K562 (cell line): ENCODE results near the gene THAP9. TPM values are rescaled to one million over a fixed set of nuclear protein-coding genes. Genes with fewer than 3 reads are reported as not detected.

Experiments
- CBFA2T2 ChIP-seq: fragments of 450-650 bp; conservative IDR thresholded peaks from 2 replicates; pipeline ENCODE4 v1.6.1; 2017; ENCODE audit warnings: mild to moderate bottlenecking
- CXXC5 ChIP-seq: fragments of 250-450 bp; sonication (Bioruptor Pico); IDR thresholded peaks from 2 replicates; pipeline ENCODE4 v1.8.0; 2022; ENCODE audit warnings: inconsistent platforms, mild to moderate bottlenecking, moderate library complexity
- ERF ChIP-seq: fragments of 450-650 bp; formaldehyde crosslinking; IDR thresholded peaks from 2 replicates; pipeline ENCODE4 v1.4.0; 2020; ENCODE audit warnings: mild to moderate bottlenecking, mixed read lengths
- HCFC1 ChIP-seq: IDR thresholded peaks from 2 replicates; pipeline ENCODE4 v1.6.1; 2012; ENCODE audit warnings: low read depth, low read length, improper control_type of control experiment
- KDM5B ChIP-seq: fragments of 200-600 bp; sonication (generic); IDR thresholded peaks from 2 replicates; pipeline ENCODE4 v1.6.1; 2012; ENCODE audit warnings: low read depth, mild to moderate bottlenecking, moderate library complexity, low read length, control low read depth, inconsistent platforms; ENCODE audit not compliant: insufficient replicate concordance
- NCOA1 ChIP-seq: fragments of 450-650 bp; IDR thresholded peaks from 2 replicates; pipeline ENCODE4 v1.6.1; 2016; ENCODE audit warnings: low read depth
- NFYB ChIP-seq: IDR thresholded peaks from 2 replicates; pipeline ENCODE4 v1.6.1; 2011; ENCODE audit warnings: mild to moderate bottlenecking, moderate library complexity; ENCODE audit not compliant: insufficient read length; ENCODE audit errors: extremely low read depth
- NR4A1 ChIP-seq, 2 experiments: fragments of 250-450 bp in 1 of 2; fragments of 450-650 bp in 1 of 2; sonication (Bioruptor Pico) in 1 of 2; IDR thresholded peaks; 2 replicates each; pipeline versions ENCODE4 v1.4.0 to v1.6.1; 2016 to 2020; ENCODE audit warnings: mild to moderate bottlenecking in 2 of 2, missing compliant biosample characterization in 1 of 2, missing genetic modification characterization in 1 of 2, moderate library complexity in 1 of 2
- PCBP1 ChIP-seq: fragments of 200-400 bp; formaldehyde crosslinking; IDR thresholded peaks from 2 replicates; pipeline ENCODE4 v1.6.1; 2018; ENCODE audit warnings: mild to moderate bottlenecking, low read depth, low read length; ENCODE audit not compliant: poor library complexity, severe bottlenecking
- SMARCA4 ChIP-seq: fragments of 450-650 bp; IDR thresholded peaks from 2 replicates; pipeline ENCODE4 v1.6.1; 2016
- SRSF9 ChIP-seq: fragments of 200-400 bp; formaldehyde crosslinking; IDR thresholded peaks from 2 replicates; pipeline ENCODE4 v1.6.1; 2017; ENCODE audit warnings: low read depth, low read length, borderline replicate concordance
- ZNF197 ChIP-seq: fragments of 200-800 bp; sonication (Bioruptor generic); IDR thresholded peaks from 2 replicates; pipeline ENCODE4 v1.6.1; 2016; ENCODE audit warnings: low read depth, missing genetic modification characterization, missing compliant biosample characterization
- ZNF24 ChIP-seq: fragments of 450-650 bp; IDR thresholded peaks from 2 replicates; pipeline ENCODE4 v1.6.1; 2016
- ZNF778 ChIP-seq: fragments of 450-650 bp; formaldehyde crosslinking; IDR thresholded peaks from 2 replicates; pipeline ENCODE4 v1.4.0; 2020; ENCODE audit warnings: mild to moderate bottlenecking, moderate library complexity
- polyA plus RNA-seq, 8 experiments: library from polyadenylated mRNA; depleted of rRNA in 4 of 8; stranded (reverse) in 5 of 8; unstranded in 3 of 8; fragments of >200 nt; fragmentation: Nextera tagmentation in 2 of 8; fragmentation: Illumina TruSeq in 1 of 8; extraction: Ambion mirVana in 2 of 8; extraction: Trizol in 1 of 8; gene quantifications; 2 replicates each; pipeline versions ENCODE4 v1.2.1 to v1.2.3, GENCODE V29; 2011 to 2014; ENCODE audit warnings: inconsistent platforms in 1 of 8, missing spikeins in 1 of 8
- total RNA-seq, 7 experiments: library from RNA; depleted of rRNA in 6 of 7; stranded (reverse); fragments of >200 nt in 6 of 7; fragmentation: Illumina TruSeq in 2 of 7; extraction: Trizol in 2 of 7; gene quantifications; 2 replicates each; pipeline versions ENCODE4 v1.2.1 to v1.2.3, GENCODE V29; 2011 to 2021; ENCODE audit warnings: low replicate concordance in 1 of 7
- TF ChIP-seq, protein P1 (sequence below): fragments of 450-650 bp; IDR thresholded peaks from 2 replicates; pipeline ENCODE4 v1.6.1; 2018; ENCODE audit warnings: mild to moderate bottlenecking, low read depth; ENCODE audit not compliant: partially characterized antibody
- TF ChIP-seq, protein P2 (sequence below), 2 experiments: fragments of 450-650 bp; conservative IDR thresholded peaks; 2 replicates each; pipeline ENCODE4 v1.6.1; 2017; ENCODE audit warnings: mild to moderate bottlenecking in 2 of 2, moderate library complexity in 2 of 2
- TF ChIP-seq, protein P3 (sequence below): fragments of 200-800 bp; sonication (Bioruptor generic); IDR thresholded peaks from 2 replicates; pipeline ENCODE4 v1.6.1; 2017; ENCODE audit warnings: missing genetic modification characterization, missing compliant biosample characterization
- TF ChIP-seq, protein P4 (sequence below): fragments of 250-450 bp; sonication (Bioruptor Pico); IDR thresholded peaks from 2 replicates; pipeline ENCODE4 v1.4.0; 2020
- TF ChIP-seq, protein P5 (sequence below): fragments of 250-450 bp; sonication (Bioruptor Pico); IDR thresholded peaks from 2 replicates; pipeline ENCODE4 v1.5.0; 2020; ENCODE audit warnings: mild to moderate bottlenecking, borderline replicate concordance

Gene THAP9
- total and polyA plus RNA-seq, 9 of the 15 experiments (the other 6 are each of a cell fraction or from before 2014, with no cell fraction given): 3.4 to 7.0 (median 5.4) TPM

DNA sequence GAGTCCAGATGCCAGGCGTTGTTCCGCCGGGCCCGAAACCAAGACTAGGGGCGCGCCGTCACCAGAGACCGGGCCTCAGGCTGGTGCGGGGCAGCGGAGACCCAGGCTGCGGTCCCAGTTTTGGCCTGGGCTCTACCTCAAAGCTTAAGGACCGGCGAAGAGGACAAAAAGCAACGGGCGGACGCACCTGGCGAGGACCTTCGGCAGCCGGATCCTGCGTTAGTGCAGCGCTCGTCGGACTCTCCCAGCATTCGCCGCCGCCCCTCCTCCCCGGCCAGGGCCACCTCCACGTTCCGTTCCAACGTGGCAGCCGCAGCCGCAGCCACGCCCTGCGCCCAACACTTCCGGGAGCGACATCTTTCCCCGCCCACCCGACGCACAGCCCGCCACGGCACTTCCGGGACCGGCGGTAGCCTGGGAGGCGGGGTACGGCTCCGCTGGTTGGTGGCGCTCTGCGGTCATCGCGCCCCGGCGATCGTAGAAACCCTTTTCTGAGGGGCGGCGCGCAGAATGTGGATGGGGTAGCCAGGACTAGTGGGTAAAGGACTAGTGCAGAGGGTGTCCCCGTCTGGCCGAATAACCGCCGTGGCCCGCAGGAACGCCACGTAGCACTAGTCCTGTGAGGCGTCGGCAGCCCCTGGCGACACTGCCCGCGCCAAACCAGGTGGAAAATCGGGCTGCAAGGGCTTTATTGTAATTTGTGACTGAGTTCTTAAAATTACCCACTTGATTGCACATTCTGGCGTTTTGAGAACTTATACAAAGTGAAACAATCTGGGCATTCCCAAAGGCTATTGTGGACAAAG is 9.4 kb upstream of the THAP9 start, which contains the start of gene SEC31A (continued):
- TF ChIP-seq NCOA1 (0 out of 2 replicates have a peak, but pooled peaks have one; percentile 31), ZNF24 (no peak), NFYB (no peak), ZNF197 (CRISPR knock-in tag) (no peak), SRSF9 (no peak), NR4A1 (CRISPR knock-in tag; IDR thresholded peaks at IDR 0.05) (no peak), NR4A1 (tag; IDR thresholded peaks at IDR 0.05) (no peak), PCBP1 (peak; percentile 88), KDM5B (peak; percentile 87), CXXC5 (CRISPR knock-in tag) (peak; percentile 92), SMARCA4 (no peak), CBFA2T2 (no peak), ERF (CRISPR knock-in tag) (no peak), HCFC1 (peak; percentile 83), ZNF778 (CRISPR knock-in tag) (no peak)
- TF ChIP-seq, protein P1, sequence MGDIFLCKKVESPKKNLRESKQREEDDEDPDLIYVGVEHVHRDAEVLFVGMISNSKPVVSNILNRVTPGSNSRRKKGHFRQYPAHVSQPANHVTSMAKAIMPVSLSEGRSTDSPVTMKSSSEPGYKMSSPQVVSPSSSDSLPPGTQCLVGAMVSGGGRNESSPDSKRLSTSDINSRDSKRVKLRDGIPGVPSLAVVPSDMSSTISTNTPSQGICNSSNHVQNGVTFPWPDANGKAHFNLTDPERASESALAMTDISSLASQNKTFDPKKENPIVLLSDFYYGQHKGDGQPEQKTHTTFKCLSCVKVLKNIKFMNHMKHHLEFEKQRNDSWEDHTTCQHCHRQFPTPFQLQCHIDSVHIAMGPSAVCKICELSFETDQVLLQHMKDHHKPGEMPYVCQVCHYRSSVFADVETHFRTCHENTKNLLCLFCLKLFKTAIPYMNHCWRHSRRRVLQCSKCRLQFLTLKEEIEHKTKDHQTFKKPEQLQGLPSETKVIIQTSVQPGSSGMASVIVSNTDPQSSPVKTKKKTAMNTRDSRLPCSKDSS: no peak
- TF ChIP-seq, protein P2, sequence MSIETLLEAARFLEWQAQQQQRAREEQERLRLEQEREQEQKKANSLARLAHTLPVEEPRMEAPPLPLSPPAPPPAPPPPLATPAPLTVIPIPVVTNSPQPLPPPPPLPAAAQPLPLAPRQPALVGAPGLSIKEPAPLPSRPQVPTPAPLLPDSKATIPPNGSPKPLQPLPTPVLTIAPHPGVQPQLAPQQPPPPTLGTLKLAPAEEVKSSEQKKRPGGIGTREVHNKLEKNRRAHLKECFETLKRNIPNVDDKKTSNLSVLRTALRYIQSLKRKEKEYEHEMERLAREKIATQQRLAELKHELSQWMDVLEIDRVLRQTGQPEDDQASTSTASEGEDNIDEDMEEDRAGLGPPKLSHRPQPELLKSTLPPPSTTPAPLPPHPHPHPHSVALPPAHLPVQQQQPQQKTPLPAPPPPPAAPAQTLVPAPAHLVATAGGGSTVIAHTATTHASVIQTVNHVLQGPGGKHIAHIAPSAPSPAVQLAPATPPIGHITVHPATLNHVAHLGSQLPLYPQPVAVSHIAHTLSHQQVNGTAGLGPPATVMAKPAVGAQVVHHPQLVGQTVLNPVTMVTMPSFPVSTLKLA (conservative IDR thresholded peaks at IDR 0.05): peak; percentile 93 to 97
- TF ChIP-seq, protein P3, sequence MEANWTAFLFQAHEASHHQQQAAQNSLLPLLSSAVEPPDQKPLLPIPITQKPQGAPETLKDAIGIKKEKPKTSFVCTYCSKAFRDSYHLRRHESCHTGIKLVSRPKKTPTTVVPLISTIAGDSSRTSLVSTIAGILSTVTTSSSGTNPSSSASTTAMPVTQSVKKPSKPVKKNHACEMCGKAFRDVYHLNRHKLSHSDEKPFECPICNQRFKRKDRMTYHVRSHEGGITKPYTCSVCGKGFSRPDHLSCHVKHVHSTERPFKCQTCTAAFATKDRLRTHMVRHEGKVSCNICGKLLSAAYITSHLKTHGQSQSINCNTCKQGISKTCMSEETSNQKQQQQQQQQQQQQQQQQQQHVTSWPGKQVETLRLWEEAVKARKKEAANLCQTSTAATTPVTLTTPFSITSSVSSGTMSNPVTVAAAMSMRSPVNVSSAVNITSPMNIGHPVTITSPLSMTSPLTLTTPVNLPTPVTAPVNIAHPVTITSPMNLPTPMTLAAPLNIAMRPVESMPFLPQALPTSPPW (CRISPR knock-in tag): peak; percentile 81
- TF ChIP-seq, protein P4, sequence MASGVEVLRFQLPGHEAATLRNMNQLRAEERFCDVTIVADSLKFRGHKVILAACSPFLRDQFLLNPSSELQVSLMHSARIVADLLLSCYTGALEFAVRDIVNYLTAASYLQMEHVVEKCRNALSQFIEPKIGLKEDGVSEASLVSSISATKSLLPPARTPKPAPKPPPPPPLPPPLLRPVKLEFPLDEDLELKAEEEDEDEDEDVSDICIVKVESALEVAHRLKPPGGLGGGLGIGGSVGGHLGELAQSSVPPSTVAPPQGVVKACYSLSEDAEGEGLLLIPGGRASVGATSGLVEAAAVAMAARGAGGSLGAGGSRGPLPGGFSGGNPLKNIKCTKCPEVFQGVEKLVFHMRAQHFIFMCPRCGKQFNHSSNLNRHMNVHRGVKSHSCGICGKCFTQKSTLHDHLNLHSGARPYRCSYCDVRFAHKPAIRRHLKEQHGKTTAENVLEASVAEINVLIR (CRISPR knock-in tag): peak; percentile 86
- TF ChIP-seq, protein P5, sequence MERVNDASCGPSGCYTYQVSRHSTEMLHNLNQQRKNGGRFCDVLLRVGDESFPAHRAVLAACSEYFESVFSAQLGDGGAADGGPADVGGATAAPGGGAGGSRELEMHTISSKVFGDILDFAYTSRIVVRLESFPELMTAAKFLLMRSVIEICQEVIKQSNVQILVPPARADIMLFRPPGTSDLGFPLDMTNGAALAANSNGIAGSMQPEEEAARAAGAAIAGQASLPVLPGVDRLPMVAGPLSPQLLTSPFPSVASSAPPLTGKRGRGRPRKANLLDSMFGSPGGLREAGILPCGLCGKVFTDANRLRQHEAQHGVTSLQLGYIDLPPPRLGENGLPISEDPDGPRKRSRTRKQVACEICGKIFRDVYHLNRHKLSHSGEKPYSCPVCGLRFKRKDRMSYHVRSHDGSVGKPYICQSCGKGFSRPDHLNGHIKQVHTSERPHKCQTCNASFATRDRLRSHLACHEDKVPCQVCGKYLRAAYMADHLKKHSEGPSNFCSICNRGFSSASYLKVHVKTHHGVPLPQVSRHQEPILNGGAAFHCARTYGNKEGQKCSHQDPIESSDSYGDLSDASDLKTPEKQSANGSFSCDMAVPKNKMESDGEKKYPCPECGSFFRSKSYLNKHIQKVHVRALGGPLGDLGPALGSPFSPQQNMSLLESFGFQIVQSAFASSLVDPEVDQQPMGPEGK (CRISPR knock-in tag): no peak
